Kidney glomerular epithelial cell (primary cell): Measurements from ENCODE around the gene CCDC141.
A peak's percentile ranks its signal among the peaks of the same experiment; 100 is the strongest.

Source experiments
- DNase-seq: peaks from one replicate; lab custom pipeline; 2025; lab: John Stamatoyannopoulos, UW

CCDC141 gene

GRCh38 chr2:178827739-178828485 lies 222.0 kb downstream of the CCDC141 start:
- DNase-seq: no peak

- DNase-seq: no peak
Measured at GRCh38 chr2:178827111-178827510, 222.8 kb downstream of the CCDC141 start.

- DNase-seq: peak; percentile 45
Measured at GRCh38 chr2:178825183-178825582, 224.8 kb downstream of the CCDC141 start.

GRCh38 chr2:178824181-178824580 lies 225.8 kb downstream of the CCDC141 start:
- no peak for DNase-seq

GRCh38 chr2:178819992-178820391 lies 229.9 kb downstream of the CCDC141 start:
- no peak for DNase-seq

- DNase-seq: no peak
Measured at GRCh38 chr2:178819147-178819875, 230.6 kb downstream of the CCDC141 start.

- DNase-seq: no peak
Measured at GRCh38 chr2:178811901-178812300, 238.0 kb downstream of the CCDC141 start.

- DNase-seq: no peak
Measured at GRCh38 chr2:178811045-178811444, 238.9 kb downstream of the CCDC141 start.

GRCh38 chr2:178810422-178810821 lies 239.5 kb downstream of the CCDC141 start:
- DNase-seq: no peak

GRCh38 chr2:178807227-178808008 lies 242.5 kb downstream of the CCDC141 start, which contains the start of gene TTN:
TTN (minus strand) TSS chr2:178807423; CDS start chr2:178804642, 2,781 bp downstream.
- no peak for DNase-seq

GRCh38 chr2:178806543-178806942 lies 243.4 kb downstream of the CCDC141 start:
- DNase-seq: no peak

- DNase-seq: no peak
Measured at GRCh38 chr2:178805457-178805856, 244.5 kb downstream of the CCDC141 start.

GRCh38 chr2:178804791-178805190 lies 245.1 kb downstream of the CCDC141 start:
- DNase-seq: no peak

- no peak for DNase-seq
Measured at GRCh38 chr2:178800510-178800909, 249.4 kb downstream of the CCDC141 start.

- no peak for DNase-seq
Measured at GRCh38 chr2:178799305-178799704, 250.6 kb downstream of the CCDC141 start.

- peak; percentile 30 for DNase-seq
Measured at GRCh38 chr2:178796079-178796677, 253.8 kb downstream of the CCDC141 start.

GRCh38 chr2:178787934-178788333 lies 262.0 kb downstream of the CCDC141 start:
- DNase-seq: no peak

GRCh38 chr2:178787155-178787554 lies 262.8 kb downstream of the CCDC141 start:
- DNase-seq: no peak

- no peak for DNase-seq
Measured at GRCh38 chr2:178783889-178784288, 266.0 kb downstream of the CCDC141 start.

GRCh38 chr2:178782236-178782635 lies 267.7 kb downstream of the CCDC141 start:
- DNase-seq: no peak
